IMR-90 (cell line): ENCODE measurements around the gene RPN2. TPM values are rescaled to one million over a fixed set of nuclear protein-coding genes. Genes with fewer than 3 reads are reported as not detected.

Source experiments
- ATAC-seq: fragments of 200-7000 bp; cut with Tn5 transposase; 2 replicates; pipeline ENCODE4 v1.9.1; 2020; ENCODE audit warnings: low read depth, mild to moderate bottlenecking, moderate library complexity
- BruUV-seq: library from RNA; stranded (reverse); fragments of 400-500 nt; replicated peaks from 2 replicates; lab custom pipeline; 2021; lab: Mats Ljungman, UMichigan
- CTCF ChIA-PET: fragments of 300-600 bp; formaldehyde crosslinking; extraction: SDS; loops from one replicate; lab custom pipeline; 2021; ENCODE audit warnings: antibody characterized with exemption; lab: Yijun Ruan, JAX
- POLR2A ChIA-PET: fragments of 300-600 bp; sonication (Branson Sonifier 250); formaldehyde crosslinking; loops from one replicate; lab custom pipeline; 2022; ENCODE audit warnings: antibody characterized with exemption; ENCODE audit not compliant: unreplicated experiment; lab: Charles Lee
- DNase-seq: peaks from one replicate; pipeline ENCODE4 v3.0.0; 2013
- H2AFZ ChIP-seq: replicated peaks from 2 replicates; pipeline ENCODE3; 2013; ENCODE audit warnings: low read length, mild to moderate bottlenecking; ENCODE audit not compliant: poor library complexity
- H2AK5ac ChIP-seq: 2 replicates; pipeline ENCODE4 v1.6.1; 2013; ENCODE audit warnings: low read depth, low read length, inconsistent platforms
- H2AK9ac ChIP-seq: replicated peaks from 2 replicates; pipeline ENCODE3; 2013; ENCODE audit warnings: mild to moderate bottlenecking, low read depth, low read length, moderate library complexity; ENCODE audit not compliant: poor library complexity
- H2BK120ac ChIP-seq: 2 replicates; pipeline ENCODE4 v1.6.1; 2013; ENCODE audit warnings: low read depth, low read length, inconsistent platforms
- H2BK15ac ChIP-seq: 3 replicates; pipeline ENCODE4 v1.6.1; 2013; ENCODE audit warnings: low read depth, low read length, inconsistent platforms
- H2BK20ac ChIP-seq: 2 replicates; pipeline ENCODE4 v1.6.1; 2013; ENCODE audit warnings: low read depth, mild to moderate bottlenecking, inconsistent platforms, low read length, moderate library complexity
- H2BK5ac ChIP-seq: 2 replicates; pipeline ENCODE4 v1.6.1; 2013; ENCODE audit warnings: mild to moderate bottlenecking, low read depth, low read length, inconsistent platforms; ENCODE audit not compliant: poor library complexity, severe bottlenecking
- H3K14ac ChIP-seq: replicated peaks from 2 replicates; pipeline ENCODE4 v1.6.1; 2013; ENCODE audit warnings: low read depth, low read length, inconsistent platforms
- H3K18ac ChIP-seq: 2 replicates; pipeline ENCODE4 v1.6.1; 2013; ENCODE audit warnings: low read depth, low read length, control low read depth
- H3K23ac ChIP-seq: 2 replicates; pipeline ENCODE4 v1.6.1; 2013; ENCODE audit warnings: low read depth, low read length, inconsistent platforms
- H3K27ac ChIP-seq: 2 replicates; pipeline ENCODE4 v1.5.1; 2013; ENCODE audit warnings: mild to moderate bottlenecking, control low read depth, low read length; ENCODE audit not compliant: insufficient read depth
- H3K27me3 ChIP-seq: 2 replicates; pipeline ENCODE4 v1.6.1; 2013; ENCODE audit warnings: low read length; ENCODE audit not compliant: control insufficient read depth, insufficient read depth
- H3K36me3 ChIP-seq: 2 replicates; pipeline ENCODE4 v1.6.1; 2013; ENCODE audit warnings: low read length, mixed read lengths; ENCODE audit not compliant: control insufficient read depth, insufficient read depth
- H3K4ac ChIP-seq: 2 replicates; pipeline ENCODE4 v1.6.1; 2013; ENCODE audit warnings: low read depth, low read length, inconsistent platforms
- H3K4me1 ChIP-seq: 2 replicates; pipeline ENCODE4 v1.6.1; 2013; ENCODE audit warnings: low read length, mixed read lengths; ENCODE audit not compliant: control insufficient read depth, insufficient read depth
- H3K4me2 ChIP-seq: 2 replicates; pipeline ENCODE4 v1.6.1; 2013; ENCODE audit warnings: low read depth, mild to moderate bottlenecking, control low read depth, low read length, moderate library complexity
- H3K4me3 ChIP-seq: 2 replicates; pipeline ENCODE4 v1.5.1; 2013; ENCODE audit warnings: low read depth, mild to moderate bottlenecking, control low read depth, low read length, moderate library complexity; ENCODE audit not compliant: insufficient read depth
- H3K56ac ChIP-seq: 2 replicates; pipeline ENCODE4 v1.6.1; 2013; ENCODE audit warnings: low read length, inconsistent platforms; ENCODE audit not compliant: insufficient read depth; ENCODE audit errors: extremely low read depth
- H3K79me1 ChIP-seq, 2 experiments: 2 replicates each; pipeline ENCODE4 v1.6.1; 2013; ENCODE audit warnings: low read length in 2 of 2, inconsistent platforms in 1 of 2, low read depth in 1 of 2
- H3K9ac ChIP-seq: 2 replicates; pipeline ENCODE4 v1.6.1; 2013; ENCODE audit warnings: low read depth, low read length, control low read depth
- H3K9me1 ChIP-seq: 2 replicates; pipeline ENCODE4 v1.6.1; 2013; ENCODE audit warnings: low read length, inconsistent platforms; ENCODE audit not compliant: insufficient read depth
- H3K9me3 ChIP-seq: 2 replicates; pipeline ENCODE4 v1.6.1; 2013; ENCODE audit warnings: low read length; ENCODE audit not compliant: control insufficient read depth, insufficient read depth
- H4K20me1 ChIP-seq: 2 replicates; pipeline ENCODE4 v1.6.1; 2013; ENCODE audit warnings: low read length, inconsistent platforms; ENCODE audit not compliant: insufficient read depth
- H4K5ac ChIP-seq: 2 replicates; pipeline ENCODE4 v1.6.1; 2013; ENCODE audit warnings: mild to moderate bottlenecking, low read depth, low read length, control low read depth
- H4K8ac ChIP-seq, 2 experiments: 2 replicates each; pipeline ENCODE4 v1.6.1; 2013; ENCODE audit warnings: low read depth in 2 of 2, low read length in 2 of 2, control low read depth in 1 of 2, inconsistent platforms in 1 of 2
- H4K91ac ChIP-seq: 2 replicates; pipeline ENCODE4 v1.6.1; 2013; ENCODE audit warnings: low read depth, low read length, inconsistent platforms; ENCODE audit not compliant: insufficient read depth
- BHLHE40 ChIP-seq: fragments of 150-350 bp; IDR thresholded peaks from 2 replicates; pipeline ENCODE4 v1.6.1; 2016; ENCODE audit warnings: mild to moderate bottlenecking, low read depth, low read length
- CEBPB ChIP-seq: IDR thresholded peaks from 2 replicates; pipeline ENCODE4 v1.6.1; 2012; ENCODE audit warnings: low read depth, low read length, improper control_type of control experiment
- CHD1 ChIP-seq: IDR thresholded peaks from 2 replicates; pipeline ENCODE4 v1.6.1; 2012; ENCODE audit warnings: low read depth, low read length, improper control_type of control experiment
- CTCF ChIP-seq: conservative IDR thresholded peaks from 2 replicates; pipeline ENCODE4 v1.5.1; 2012; ENCODE audit warnings: mild to moderate bottlenecking, low read depth, low read length, improper control_type of control experiment
- ELK1 ChIP-seq: fragments of 150-350 bp; IDR thresholded peaks from 2 replicates; pipeline ENCODE4 v1.6.1; 2016; ENCODE audit warnings: low read depth, mild to moderate bottlenecking, low read length, moderate library complexity, borderline replicate concordance
- FOS ChIP-seq: fragments of 150-350 bp; IDR thresholded peaks from 2 replicates; pipeline ENCODE4 v1.6.1; 2016; ENCODE audit warnings: low read depth, low read length
- MAFK ChIP-seq: IDR thresholded peaks from 2 replicates; pipeline ENCODE4 v1.6.1; 2012; ENCODE audit warnings: low read depth, low read length, improper control_type of control experiment
- MAZ ChIP-seq: IDR thresholded peaks from 2 replicates; pipeline ENCODE4 v1.6.1; 2012; ENCODE audit warnings: low read depth, mild to moderate bottlenecking, low read length, improper control_type of control experiment, moderate library complexity, borderline replicate concordance
- MXI1 ChIP-seq: IDR thresholded peaks from 2 replicates; pipeline ENCODE4 v1.6.1; 2012; ENCODE audit warnings: low read depth, mild to moderate bottlenecking, low read length, moderate library complexity, borderline replicate concordance
- NFE2L2 ChIP-seq: fragments of 150-350 bp; IDR thresholded peaks from 2 replicates; pipeline ENCODE4 v1.6.1; 2016; ENCODE audit warnings: low read depth, mild to moderate bottlenecking, low read length
- POLR2A ChIP-seq: IDR thresholded peaks from 2 replicates; pipeline ENCODE4 v1.6.1; 2012; ENCODE audit warnings: mild to moderate bottlenecking, low read depth, low read length
- RAD21 ChIP-seq: IDR thresholded peaks from 2 replicates; pipeline ENCODE4 v1.6.1; 2012; ENCODE audit warnings: low read length, improper control_type of control experiment
- RCOR1 ChIP-seq: IDR thresholded peaks from 2 replicates; pipeline ENCODE4 v1.6.1; 2012; ENCODE audit warnings: mild to moderate bottlenecking, low read length, improper control_type of control experiment; ENCODE audit not compliant: insufficient replicate concordance
- RFX5 ChIP-seq: IDR thresholded peaks from 2 replicates; pipeline ENCODE4 v1.8.0; 2012; ENCODE audit warnings: low read depth, mild to moderate bottlenecking, low read length, moderate library complexity
- SMC3 ChIP-seq: fragments of 150-350 bp; IDR thresholded peaks from 2 replicates; pipeline ENCODE4 v1.6.1; 2016; ENCODE audit warnings: low read depth, mild to moderate bottlenecking, antibody characterized with exemption, low read length, moderate library complexity
- WGBS, 2 experiments: methylation state at CpG; one replicate each; pipeline versions ENCODE4 v1.1.5 to v1.1.7; 2013; ENCODE audit warnings: missing lambda C conversion rate in 2 of 2; ENCODE audit not compliant: insufficient read length in 1 of 2; ENCODE audit errors: extremely low coverage in 2 of 2; 5-methylcytosine and 5-hydroxymethylcytosine counted together
- dilution Hi-C: fragments of 300-500 bp; cut with HindIII; formaldehyde crosslinking; loops from one replicate; pipeline ENCODE4 v1.14.3; 2018; ENCODE audit warnings: low sequenced_read_pairs; ENCODE audit not compliant: unreplicated experiment
- in situ Hi-C: fragments of 300-500 bp; cut with MboI; formaldehyde crosslinking; loops from 3 replicates; pipeline ENCODE4 v1.14.3; 2019; ENCODE audit warnings: low sequenced_read_pairs, inconsistent platforms, mixed read lengths
- intact Hi-C: fragments of 100-400 bp; cut with micrococcal nuclease; formaldehyde crosslinking; loops from 2 replicates; pipeline ENCODE4 v1.10.0; 2022
- polyA plus RNA-seq, 3 experiments: library from polyadenylated mRNA; depleted of rRNA; stranded (reverse); fragments of >200 nt; gene quantifications; 2 replicates each; pipeline ENCODE4 v1.2.3, GENCODE V29; 2012; ENCODE audit warnings: low replicate concordance in 1 of 3
- total RNA-seq: library from RNA; depleted of rRNA; stranded (reverse); fragments of >200 nt; gene quantifications from 2 replicates; pipeline ENCODE4 v1.2.3, GENCODE V29; 2012
- TF ChIP-seq, protein P1 (sequence below): fragments of 150-350 bp; IDR thresholded peaks from 2 replicates; pipeline ENCODE4 v1.6.1; 2017; ENCODE audit warnings: mild to moderate bottlenecking, antibody characterized with exemption, low read length, low read depth

Gene RPN2
- total and polyA plus RNA-seq, 2 of the 4 experiments (the other 2 are of a cell fraction), result 305 to 481 TPM

DNA sequence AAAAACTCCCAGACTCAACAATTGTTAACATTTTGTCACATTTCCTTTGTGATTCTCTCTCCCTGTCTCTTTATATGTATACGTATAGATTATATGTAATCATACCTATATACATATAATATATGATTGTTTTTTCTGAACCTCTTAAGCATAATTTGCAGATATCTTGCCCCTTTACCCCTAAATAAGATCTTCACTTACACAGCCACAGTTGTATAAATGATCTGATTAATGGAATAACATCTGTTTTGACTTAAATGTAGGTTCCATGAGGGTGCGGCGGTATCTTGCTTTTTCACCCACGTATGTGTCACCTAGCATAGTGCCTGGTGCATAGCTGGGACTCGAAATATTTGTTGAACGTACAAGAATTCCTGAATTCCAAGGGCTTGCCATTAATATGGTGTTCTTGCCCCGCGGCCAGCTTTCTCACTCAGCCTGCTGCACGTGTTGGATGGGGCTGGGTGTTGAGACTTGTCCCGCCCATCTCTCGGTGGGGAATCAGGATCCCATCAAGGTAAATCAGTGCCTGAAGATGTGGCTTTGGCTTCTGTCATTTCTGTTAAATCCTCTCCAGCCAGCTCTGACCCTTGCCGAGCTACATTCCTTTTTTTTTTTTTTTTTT lies 99.9 kb downstream of the RPN2 start:
- Histone ChIP-seq H3K36me3 (no peaks in the 10 kb centered on the region), H2BK5ac (no peak overlapping the region), H2BK120ac (no peak overlapping the region), H2AK5ac (no peak overlapping the region), H3K4ac (no peak overlapping the region), H3K79me1 (no peaks in the 10 kb centered on the region), H3K4me1 (peaks cover 7% of the 10 kb centered on the region), H4K20me1 (no peaks in the 10 kb centered on the region; the same call in 1 of the 2 replicates), H3K9me1 (no peaks in the 10 kb centered on the region), H3K9me3 (no peaks in the 10 kb centered on the region), H3K27ac (no peak overlapping the region), H4K5ac (no peak overlapping the region), H4K91ac (no peak overlapping the region), H2AFZ (no peak overlapping the region), H3K14ac (no peak overlapping the region), H3K4me2 (no peak overlapping the region), H3K18ac (no peak overlapping the region), H2AK9ac (no peak overlapping the region), H3K27me3 (no peaks in the 10 kb centered on the region), H3K23ac (no peak overlapping the region), H3K56ac (no peak overlapping the region), H4K8ac (no peak overlapping the region), H2BK20ac (no peak overlapping the region), H2BK15ac (no peak overlapping the region), H3K4me3 (no peak overlapping the region), H3K9ac (no peak overlapping the region)
- no TSS peak for BruUV-seq
- dilution Hi-C loops (no loop called here), in situ Hi-C loops (no loop called here), intact Hi-C loops (no loop called here)
- DNase-seq, result no peak
- WGBS, 2 experiments, result no CpG with 5 or more reads among the region's 12 CpGs
- ChIA-PET CTCF (interaction anchor here (1.3 kb wide), 1 partner anchor 9 kb away, joined by 3 read pairs; no protein-coding TSS in a partner anchor), POLR2A (no interaction called here)
- ATAC-seq, result no peak
- TF ChIP-seq RCOR1 (no peak), CEBPB (no peak), NFE2L2 (no peak), ELK1 (no peak), MXI1 (no peak), CHD1 (no peak), CTCF (no peak), POLR2A (no peak), BHLHE40 (no peak), MAFK (no peak), FOS (no peak), RAD21 (no peak), SMC3 (no peak), RFX5 (no peak), MAZ (no peak)
- TF ChIP-seq, protein P1, sequence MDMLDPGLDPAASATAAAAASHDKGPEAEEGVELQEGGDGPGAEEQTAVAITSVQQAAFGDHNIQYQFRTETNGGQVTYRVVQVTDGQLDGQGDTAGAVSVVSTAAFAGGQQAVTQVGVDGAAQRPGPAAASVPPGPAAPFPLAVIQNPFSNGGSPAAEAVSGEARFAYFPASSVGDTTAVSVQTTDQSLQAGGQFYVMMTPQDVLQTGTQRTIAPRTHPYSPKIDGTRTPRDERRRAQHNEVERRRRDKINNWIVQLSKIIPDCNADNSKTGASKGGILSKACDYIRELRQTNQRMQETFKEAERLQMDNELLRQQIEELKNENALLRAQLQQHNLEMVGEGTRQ, result no peak
